Upper lobe of right lung (tissue), 1 donor: ENCODE results near the gene HIGD1A. TPM values are rescaled to one million over a fixed set of nuclear protein-coding genes. Genes with fewer than 3 reads are reported as not detected.

Experiments used
- ATAC-seq: fragments of 200-7000 bp; cut with Tn5 transposase; one replicate; pipeline ENCODE4 v1.9.1; 2020; ENCODE audit warnings: mild to moderate bottlenecking, moderate library complexity
- DNase-seq: peaks from one replicate; pipeline ENCODE4 v3.0.0-alpha.2; 2020
- H3K27ac ChIP-seq: fragments of 200-600 bp; one replicate; pipeline ENCODE4 v1.8.0; 2022
- H3K27me3 ChIP-seq: fragments of 200-600 bp; one replicate; pipeline ENCODE4 v1.8.0; 2022; ENCODE audit warnings: mild to moderate bottlenecking
- H3K36me3 ChIP-seq: fragments of 200-600 bp; one replicate; pipeline ENCODE4 v1.8.0; 2022
- H3K4me1 ChIP-seq: fragments of 200-600 bp; one replicate; pipeline ENCODE4 v1.8.0; 2022
- H3K4me3 ChIP-seq: fragments of 200-600 bp; one replicate; pipeline ENCODE4 v1.8.0; 2022; ENCODE audit warnings: mild to moderate bottlenecking
- H3K9me3 ChIP-seq: fragments of 200-600 bp; one replicate; pipeline ENCODE4 v1.8.0; 2022
- intact Hi-C: fragments of 100-400 bp; cut with DNase I; formaldehyde crosslinking; loops from one replicate; pipeline ENCODE4 v1.11.0; 2022
- total RNA-seq: library from RNA; stranded (reverse); fragmentation: NEBNext Ultra II Directional; extraction: Animal tissue kit (Norgen Biotek cat#: 25700); gene quantifications from one replicate; pipeline ENCODE4 v1.2.1, GENCODE V29; 2021
- TF ChIP-seq, protein P1 (sequence below): fragments of 200-600 bp; IDR thresholded peaks from one replicate; pipeline ENCODE4 v1.8.0; 2022; ENCODE audit warnings: antibody characterized with exemption
- donor health status: DM: no; HTN: yes; CAD: no; lungs with severe emphysema.

HIGD1A gene
- total RNA-seq, 1 donor from 2014 or later = 79.7 TPM

DNA sequence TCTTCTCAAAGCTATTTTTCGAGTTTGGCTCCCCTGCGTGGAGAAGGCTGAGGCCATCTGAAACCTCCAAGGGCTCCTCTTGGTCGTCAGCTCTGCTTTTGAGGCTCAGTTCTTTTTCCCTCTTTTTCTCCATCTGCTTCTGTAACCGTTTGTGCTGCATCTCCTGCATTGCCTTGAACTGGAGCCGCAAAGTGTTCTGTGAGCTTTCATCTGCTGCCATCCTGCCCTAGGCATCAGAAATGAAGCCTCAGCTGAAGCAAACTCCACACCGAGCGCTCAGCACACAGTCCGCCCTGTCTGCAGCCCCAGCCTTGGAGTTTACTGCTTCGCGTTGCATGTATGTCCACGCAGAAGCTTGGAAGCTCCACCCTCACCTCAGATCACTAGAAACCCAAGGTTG is 46.2 kb downstream of the HIGD1A start:
- intact Hi-C loops = no loop called here
- ATAC-seq = no peak
- no peaks in the 10 kb centered on the region for H3K36me3 ChIP-seq
- peaks cover 9% of the 10 kb centered on the region for H3K4me1 ChIP-seq
- no peak for DNase-seq
- TF ChIP-seq, protein P1, sequence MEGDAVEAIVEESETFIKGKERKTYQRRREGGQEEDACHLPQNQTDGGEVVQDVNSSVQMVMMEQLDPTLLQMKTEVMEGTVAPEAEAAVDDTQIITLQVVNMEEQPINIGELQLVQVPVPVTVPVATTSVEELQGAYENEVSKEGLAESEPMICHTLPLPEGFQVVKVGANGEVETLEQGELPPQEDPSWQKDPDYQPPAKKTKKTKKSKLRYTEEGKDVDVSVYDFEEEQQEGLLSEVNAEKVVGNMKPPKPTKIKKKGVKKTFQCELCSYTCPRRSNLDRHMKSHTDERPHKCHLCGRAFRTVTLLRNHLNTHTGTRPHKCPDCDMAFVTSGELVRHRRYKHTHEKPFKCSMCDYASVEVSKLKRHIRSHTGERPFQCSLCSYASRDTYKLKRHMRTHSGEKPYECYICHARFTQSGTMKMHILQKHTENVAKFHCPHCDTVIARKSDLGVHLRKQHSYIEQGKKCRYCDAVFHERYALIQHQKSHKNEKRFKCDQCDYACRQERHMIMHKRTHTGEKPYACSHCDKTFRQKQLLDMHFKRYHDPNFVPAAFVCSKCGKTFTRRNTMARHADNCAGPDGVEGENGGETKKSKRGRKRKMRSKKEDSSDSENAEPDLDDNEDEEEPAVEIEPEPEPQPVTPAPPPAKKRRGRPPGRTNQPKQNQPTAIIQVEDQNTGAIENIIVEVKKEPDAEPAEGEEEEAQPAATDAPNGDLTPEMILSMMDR = no peak
- H3K27me3 ChIP-seq = no peaks in the 10 kb centered on the region
- no peaks in the 10 kb centered on the region for H3K9me3 ChIP-seq
- no peak overlapping the region for H3K4me3 ChIP-seq
- no peak overlapping the region for H3K27ac ChIP-seq

DNA sequence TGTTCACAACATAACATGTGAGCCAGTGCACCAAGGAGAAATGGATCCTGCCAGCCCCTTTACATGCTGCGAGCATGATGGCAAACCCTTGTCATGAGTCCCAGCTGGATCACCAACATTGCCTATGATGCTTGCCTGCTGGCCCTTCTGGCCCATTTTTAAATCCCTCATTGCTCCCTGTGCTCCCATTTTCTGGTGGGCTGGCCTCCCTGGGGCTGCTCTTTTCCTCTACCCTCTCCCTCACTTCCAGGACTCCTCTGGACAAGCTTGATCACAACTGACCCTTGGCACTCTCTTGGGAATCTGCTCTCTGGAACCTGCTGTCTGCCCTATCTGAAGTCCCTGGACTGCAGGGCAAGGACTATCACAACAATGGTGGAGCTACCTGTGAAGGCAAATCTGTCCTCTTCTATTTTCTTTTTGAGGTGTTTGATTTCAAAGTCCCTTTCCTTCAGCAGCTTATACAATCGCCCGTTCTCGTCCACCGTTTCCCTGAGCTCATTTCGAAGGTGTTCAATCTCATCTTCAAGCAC is 47.5 kb downstream of the HIGD1A start:
- Histone ChIP-seq H3K27me3 (no peaks in the 10 kb centered on the region), H3K27ac (no peak overlapping the region)
- ATAC-seq = no peak

DNA sequence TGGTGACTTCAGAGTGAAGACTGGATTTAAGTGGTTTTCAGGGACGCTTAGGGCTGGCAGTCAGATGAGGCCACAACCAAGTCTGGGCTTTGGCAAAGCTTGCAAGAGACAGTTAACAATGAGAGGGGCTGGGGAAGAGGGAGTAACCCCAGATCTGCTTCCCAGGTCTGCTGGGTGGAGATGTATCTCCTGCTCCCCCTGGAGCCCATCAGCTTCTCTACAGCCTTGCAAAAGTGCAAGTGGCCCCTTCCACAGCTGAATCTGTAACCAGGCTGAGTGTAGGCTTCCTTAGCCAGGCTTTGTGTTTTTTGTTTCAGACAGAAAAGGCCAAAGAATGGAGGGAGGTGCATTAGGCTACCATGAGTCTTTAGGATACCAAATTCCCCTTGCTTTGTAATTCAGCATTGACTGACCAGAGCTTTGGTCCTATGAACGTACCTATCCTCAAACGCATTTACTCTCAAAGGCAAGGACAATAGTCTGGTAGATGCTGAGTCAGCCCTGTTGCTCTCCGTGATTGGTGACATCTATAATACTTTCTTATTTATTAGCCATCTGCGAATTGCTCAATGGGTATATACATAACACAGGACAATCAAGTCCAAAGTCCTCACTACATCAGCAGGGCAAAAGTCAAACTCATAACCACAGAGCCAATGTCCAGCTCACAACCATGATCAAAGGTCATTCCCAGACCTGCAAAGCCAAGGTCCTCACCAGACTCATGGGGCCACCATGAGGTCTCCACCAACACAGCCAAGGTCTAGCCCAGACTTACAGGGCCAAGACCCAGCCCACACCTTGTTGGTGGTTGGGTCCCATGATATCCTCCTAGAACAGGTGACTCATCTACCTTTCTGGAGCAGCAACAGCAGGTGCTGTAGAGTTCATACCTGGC is 48.4 kb downstream of the HIGD1A start:
- H3K4me1 ChIP-seq = no peaks in the 10 kb centered on the region
- TF ChIP-seq, protein P1 = peak; percentile 38
- H3K27me3 ChIP-seq = no peaks in the 10 kb centered on the region
- H3K4me3 ChIP-seq = no peak overlapping the region
- intact Hi-C loops = no loop called here
- no peaks in the 10 kb centered on the region for H3K9me3 ChIP-seq
- no peak overlapping the region for H3K27ac ChIP-seq
- peak; percentile 55 for ATAC-seq
- DNase-seq = no peak
- no peaks in the 10 kb centered on the region for H3K36me3 ChIP-seq

More for the DNA sequence above, 47.5 kb downstream of the HIGD1A start:
- Histone ChIP-seq H3K9me3 (no peaks in the 10 kb centered on the region), H3K4me1 (peaks cover 3% of the 10 kb centered on the region), H3K36me3 (no peaks in the 10 kb centered on the region), H3K4me3 (no peak overlapping the region)
- intact Hi-C loops = no loop called here
- DNase-seq = no peak
- TF ChIP-seq, protein P1 = no peak

DNA sequence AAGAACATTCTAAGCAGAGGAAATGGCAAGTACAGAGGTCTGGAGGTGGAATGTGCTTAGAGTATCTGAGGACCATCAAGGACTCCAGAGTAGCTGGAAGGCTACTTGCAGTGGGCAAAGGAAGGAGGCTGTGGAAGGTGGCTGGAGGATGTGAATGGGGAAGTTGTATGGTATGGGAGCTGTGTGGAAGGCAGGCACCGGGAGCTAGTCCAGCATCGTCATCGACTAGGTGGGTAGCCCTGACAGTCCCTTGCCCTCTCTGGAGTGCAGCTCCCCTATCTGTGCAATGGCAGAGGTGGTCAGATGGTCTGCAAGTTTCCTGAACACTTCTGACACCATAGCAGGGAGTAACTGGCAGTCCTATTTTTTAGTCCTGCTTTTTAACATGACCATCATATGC is 50.5 kb downstream of the HIGD1A start:
- Histone ChIP-seq H3K4me1 (no peaks in the 10 kb centered on the region), H3K27ac (no peak overlapping the region), H3K36me3 (no peaks in the 10 kb centered on the region), H3K27me3 (no peaks in the 10 kb centered on the region), H3K4me3 (no peak overlapping the region), H3K9me3 (no peaks in the 10 kb centered on the region)
- intact Hi-C loops = no loop called here
- TF ChIP-seq, protein P1 = no peak
- ATAC-seq (no peak), DNase-seq (no peak)

DNA sequence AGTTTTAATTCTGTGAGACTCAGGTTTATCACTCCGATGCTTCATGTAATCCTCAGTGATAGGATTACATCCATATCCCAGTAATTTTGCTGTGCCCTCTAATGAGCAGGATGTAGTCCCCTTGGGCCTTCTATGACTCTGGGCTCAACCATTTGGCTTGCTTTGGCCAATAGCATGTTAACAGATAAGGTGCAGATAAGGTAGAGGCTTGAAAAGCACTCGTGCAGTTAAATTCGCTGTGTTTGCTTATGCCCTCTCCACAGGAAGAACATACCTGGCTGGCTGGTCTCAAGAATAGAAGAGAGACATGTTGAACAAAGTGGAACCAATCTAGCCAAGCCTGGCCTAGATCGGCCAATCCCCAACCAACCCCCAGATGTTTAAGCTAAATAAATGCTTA is 51.3 kb downstream of the HIGD1A start:
- H3K9me3 ChIP-seq = no peaks in the 10 kb centered on the region
- TF ChIP-seq, protein P1 = no peak
- H3K27ac ChIP-seq = no peak overlapping the region
- H3K4me1 ChIP-seq = no peaks in the 10 kb centered on the region
- ATAC-seq = peak; percentile 56
- no peaks in the 10 kb centered on the region for H3K27me3 ChIP-seq
- intact Hi-C loops = no loop called here
- DNase-seq = no peak
- H3K36me3 ChIP-seq = no peaks in the 10 kb centered on the region
- no peak overlapping the region for H3K4me3 ChIP-seq
